ENCODE data around the gene RAMP1.

- TF ChIP-seq POLR2AphosphoS5 (IDR thresholded peaks at IDR 0.05; ENCODE audit: low read depth, low read length): no peak
- no peak for TF ChIP-seq REST (IDR thresholded peaks at IDR 0.05; ENCODE audit: insufficient read depth in 1 of 2, low read depth in 2 of 2, low read length in 2 of 2)
Observed at GRCh38 chr2:237859082-237859433, 365 bp upstream of the RAMP1 start.

Data from PFSK-1 (cell line).